Colonic mucosa (tissue), 4 donors: ENCODE results near the gene ATP2A3. TPM values are rescaled to one million over a fixed set of nuclear protein-coding genes. Genes with fewer than 3 reads are reported as not detected.
A peak's percentile ranks its signal among the peaks of the same experiment; 100 is the strongest.

ENCODE experiments used
- DNase-seq: peaks from one replicate; pipeline ENCODE4 v3.0.0-alpha.2; 2020
- H3K27ac ChIP-seq: fragments of 200-600 bp; one replicate; pipeline ENCODE4 v1.8.0; 2021
- H3K27me3 ChIP-seq: fragments of 200-600 bp; one replicate; pipeline ENCODE4 v1.8.0; 2021
- H3K36me3 ChIP-seq: fragments of 200-600 bp; one replicate; pipeline ENCODE4 v1.8.0; 2021
- H3K4me1 ChIP-seq: fragments of 200-600 bp; one replicate; pipeline ENCODE4 v1.8.0; 2021; ENCODE audit warnings: mild to moderate bottlenecking
- H3K4me3 ChIP-seq: fragments of 200-600 bp; one replicate; pipeline ENCODE4 v1.8.0; 2021
- H3K9ac ChIP-seq, 2 donors: one replicate each; pipeline ENCODE4 v1.7.0; 2013; ENCODE audit warnings: control low read depth in 2 of 2, low read depth in 2 of 2, low read length in 2 of 2
- H3K9me3 ChIP-seq: fragments of 200-600 bp; one replicate; pipeline ENCODE4 v1.8.0; 2021
- intact Hi-C: fragments of 100-400 bp; cut with DNase I; formaldehyde crosslinking; loops from one replicate; pipeline ENCODE4 v1.14.1; 2022
- total RNA-seq, 2 donors: library from RNA; stranded (reverse); fragmentation: NEBNext Ultra II Directional in 1 of 2; extraction: Animal tissue kit (Norgen Biotek cat#: 25700) in 1 of 2; gene quantifications; one replicate each; pipeline ENCODE4 v1.2.1, GENCODE V29; 2021
- TF ChIP-seq, protein P1 (sequence below): fragments of 200-600 bp; IDR thresholded peaks from one replicate; pipeline ENCODE4 v1.8.0; 2022; ENCODE audit warnings: antibody characterized with exemption, mild to moderate bottlenecking
- donor health status: healthy.
- donor health status: DM: no; HTN: no; CAD: no.
- donor health status: DM: no; HTN: no; CAD: no.

The ATP2A3 gene
- total RNA-seq, 2 donors from 2014 or later: 197 to 308 TPM

- Histone ChIP-seq H3K9ac (no peak overlapping the region), H3K4me3 (no peak overlapping the region), H3K36me3 (no peaks in the 10 kb centered on the region), H3K27ac (no peak overlapping the region), H3K9me3 (no peaks in the 10 kb centered on the region), H3K27me3 (no peaks in the 10 kb centered on the region), H3K4me1 (no peaks in the 10 kb centered on the region)
- DNase-seq: no peak
- intact Hi-C loops: no loop called here
- TF ChIP-seq, protein P1, sequence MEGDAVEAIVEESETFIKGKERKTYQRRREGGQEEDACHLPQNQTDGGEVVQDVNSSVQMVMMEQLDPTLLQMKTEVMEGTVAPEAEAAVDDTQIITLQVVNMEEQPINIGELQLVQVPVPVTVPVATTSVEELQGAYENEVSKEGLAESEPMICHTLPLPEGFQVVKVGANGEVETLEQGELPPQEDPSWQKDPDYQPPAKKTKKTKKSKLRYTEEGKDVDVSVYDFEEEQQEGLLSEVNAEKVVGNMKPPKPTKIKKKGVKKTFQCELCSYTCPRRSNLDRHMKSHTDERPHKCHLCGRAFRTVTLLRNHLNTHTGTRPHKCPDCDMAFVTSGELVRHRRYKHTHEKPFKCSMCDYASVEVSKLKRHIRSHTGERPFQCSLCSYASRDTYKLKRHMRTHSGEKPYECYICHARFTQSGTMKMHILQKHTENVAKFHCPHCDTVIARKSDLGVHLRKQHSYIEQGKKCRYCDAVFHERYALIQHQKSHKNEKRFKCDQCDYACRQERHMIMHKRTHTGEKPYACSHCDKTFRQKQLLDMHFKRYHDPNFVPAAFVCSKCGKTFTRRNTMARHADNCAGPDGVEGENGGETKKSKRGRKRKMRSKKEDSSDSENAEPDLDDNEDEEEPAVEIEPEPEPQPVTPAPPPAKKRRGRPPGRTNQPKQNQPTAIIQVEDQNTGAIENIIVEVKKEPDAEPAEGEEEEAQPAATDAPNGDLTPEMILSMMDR: no peak
Measured at GRCh38 chr17:3923466-3924190, 40.6 kb downstream of the ATP2A3 start.

GRCh38 chr17:3922765-3923164 is 41.5 kb downstream of the ATP2A3 start:
- H3K9ac ChIP-seq: no peak overlapping the region
- H3K27me3 ChIP-seq: no peaks in the 10 kb centered on the region
- TF ChIP-seq, protein P1: no peak
- H3K27ac ChIP-seq: no peak overlapping the region
- no peaks in the 10 kb centered on the region for H3K9me3 ChIP-seq
- H3K4me3 ChIP-seq: no peak overlapping the region
- intact Hi-C loops: no loop called here
- no peak for DNase-seq
- H3K4me1 ChIP-seq: no peaks in the 10 kb centered on the region
- H3K36me3 ChIP-seq: no peaks in the 10 kb centered on the region

DNA sequence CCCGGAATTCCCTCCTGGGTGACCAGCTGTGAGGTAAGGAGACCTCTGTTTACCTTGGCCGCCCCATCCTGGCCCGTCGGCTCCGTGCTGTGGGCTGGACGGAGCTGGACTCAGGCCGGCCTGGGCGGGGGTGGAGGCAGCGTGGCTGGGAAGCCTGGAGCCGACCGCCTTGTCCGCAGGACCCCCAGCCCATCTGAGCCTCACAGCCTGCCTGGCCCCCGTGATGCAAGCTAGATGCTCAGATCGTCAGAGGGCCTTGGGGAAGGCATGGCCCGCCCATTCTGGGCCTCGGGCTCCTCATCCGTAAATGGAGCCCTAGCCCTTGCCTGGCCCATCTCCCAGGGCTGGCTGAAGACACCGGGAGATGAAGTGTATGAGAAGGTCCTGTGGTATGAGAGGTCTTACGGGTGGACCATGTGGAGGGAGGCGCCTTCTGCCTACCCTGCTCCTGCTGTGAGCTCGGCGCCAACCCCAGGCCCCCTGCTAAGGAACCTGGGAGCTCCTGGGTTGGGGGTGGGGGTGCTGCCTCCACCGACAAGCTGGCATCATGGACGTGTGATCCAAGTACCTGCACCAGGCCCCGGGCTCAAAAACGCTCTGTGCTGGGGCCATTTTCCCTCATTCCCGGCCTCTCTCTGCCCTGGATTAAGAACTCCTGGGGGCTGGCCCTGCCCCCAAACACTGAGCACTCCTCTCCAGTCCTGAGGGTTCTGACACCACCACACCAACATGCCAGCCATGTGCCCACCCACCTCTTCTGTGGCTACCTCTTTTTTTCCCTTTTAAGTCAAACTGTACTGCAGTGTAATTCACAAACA is 42.5 kb downstream of the ATP2A3 start:
- H3K27ac ChIP-seq: no peak overlapping the region
- no peaks in the 10 kb centered on the region for H3K9me3 ChIP-seq
- intact Hi-C loops: no loop called here
- no peak for DNase-seq
- no peaks in the 10 kb centered on the region for H3K27me3 ChIP-seq
- TF ChIP-seq, protein P1: no peak
- no peak overlapping the region for H3K4me3 ChIP-seq
- H3K9ac ChIP-seq: peak overlapping the region; percentile 23 to 24
- no peaks in the 10 kb centered on the region for H3K36me3 ChIP-seq
- peaks cover 9% of the 10 kb centered on the region for H3K4me1 ChIP-seq

- H3K9ac ChIP-seq: peak overlapping the region in 1 of 2 donors; percentile 23
- H3K9me3 ChIP-seq: no peaks in the 10 kb centered on the region
- H3K27ac ChIP-seq: no peak overlapping the region
- H3K36me3 ChIP-seq: no peaks in the 10 kb centered on the region
- H3K4me3 ChIP-seq: no peak overlapping the region
- intact Hi-C loops: no loop called here
- TF ChIP-seq, protein P1: no peak
- peaks cover 16% of the 10 kb centered on the region for H3K4me1 ChIP-seq
- no peak for DNase-seq
- H3K27me3 ChIP-seq: no peaks in the 10 kb centered on the region
Measured at GRCh38 chr17:3921006-3921405, 43.2 kb downstream of the ATP2A3 start.

GRCh38 chr17:3919123-3919624 is 45.1 kb downstream of the ATP2A3 start:
- Histone ChIP-seq H3K4me3 (no peak overlapping the region), H3K9me3 (no peaks in the 10 kb centered on the region), H3K27me3 (no peaks in the 10 kb centered on the region), H3K9ac (no peak overlapping the region), H3K4me1 (peaks cover 18% of the 10 kb centered on the region), H3K36me3 (no peaks in the 10 kb centered on the region), H3K27ac (peak overlapping the region; percentile 50)
- DNase-seq: peak; percentile 29
- intact Hi-C loops: loop anchor here (10.0 kb wide), 1 partner anchor 156 kb away; no protein-coding TSS in a partner anchor
- TF ChIP-seq, protein P1: no peak
